Prostate gland (tissue), 2 donors: ENCODE results near the gene OPHN1. TPM values are rescaled to one million over a fixed set of nuclear protein-coding genes. Genes with fewer than 3 reads are reported as not detected.

Source experiments
- DNase-seq: peaks from one replicate; pipeline ENCODE4 v3.0.0-alpha.2; 2019; ENCODE audit warnings: low spot score
- H3K27ac ChIP-seq, 2 donors: fragments of 200-600 bp; sonication (generic); 2 replicates each; pipeline ENCODE4 v1.5.1; 2017 to 2019
- H3K27me3 ChIP-seq: fragments of 200-600 bp; sonication (generic); replicated peaks from 2 replicates; pipeline ENCODE4 v1.5.1; 2019; ENCODE audit not compliant: insufficient read depth
- H3K36me3 ChIP-seq, 2 donors: fragments of 200-600 bp; sonication (generic); 1 replicate in 1 of 2; 2 replicates in 1 of 2; pipeline versions ENCODE4 v1.5.1 to v1.8.1; 2017 to 2019
- H3K4me1 ChIP-seq: fragments of 200-600 bp; sonication (generic); replicated peaks from 2 replicates; pipeline ENCODE4 v1.5.1; 2019
- H3K4me3 ChIP-seq, 2 donors: fragments of 200-600 bp; sonication (generic); 2 replicates each; pipeline ENCODE4 v1.5.1; 2017 to 2019
- H3K9me3 ChIP-seq: fragments of 200-600 bp; sonication (generic); 2 replicates; pipeline ENCODE4 v1.5.1; 2017
- CTCF ChIP-seq, 4 experiments: fragments of 200-600 bp in 2 of 4; fragments of 450-650 bp in 2 of 4; sonication (generic) in 2 of 4; IDR thresholded peaks; 1 replicate in 3 of 4; 2 replicates in 1 of 4; pipeline ENCODE4 v1.5.1; 2016 to 2019; ENCODE audit warnings: antibody characterized with exemption in 4 of 4, mild to moderate bottlenecking in 2 of 4, moderate library complexity in 2 of 4
- POLR2A ChIP-seq: fragments of 450-650 bp; IDR thresholded peaks from one replicate; pipeline ENCODE4 v1.6.1; 2016; ENCODE audit warnings: antibody characterized with exemption, mild to moderate bottlenecking
- POLR2AphosphoS5 ChIP-seq: sonication (generic); formaldehyde crosslinking; IDR thresholded peaks from one replicate; pipeline ENCODE4 v1.6.1; 2017; ENCODE audit warnings: antibody characterized with exemption
- WGBS: methylation state at CpG from one replicate; pipeline ENCODE4 v1.1.5; 2018; 5-methylcytosine and 5-hydroxymethylcytosine counted together
- intact Hi-C: fragments of 100-400 bp; cut with DNase I; formaldehyde crosslinking; loops from one replicate; pipeline ENCODE4 v1.14.2; 2022
- total RNA-seq, 2 donors: library from RNA; depleted of rRNA; stranded (reverse); fragments of >200 nt; gene quantifications; one replicate each; pipeline ENCODE4 v1.1.0, GENCODE V29; 2016

Gene OPHN1
- total RNA-seq, 2 donors from 2014 or later: 18.7 to 26.2 TPM

- Histone ChIP-seq H3K27ac (no peak overlapping the region), H3K27me3 (no peaks in the 10 kb centered on the region), H3K4me3 (no peak overlapping the region), H3K4me1 (no peaks in the 10 kb centered on the region), H3K36me3 (no peaks in the 10 kb centered on the region), H3K9me3 (no peaks in the 10 kb centered on the region)
- intact Hi-C loops: no loop called here
- WGBS: 95% methylated on average over 2 of the region's 2 CpGs
- no peak for DNase-seq
- TF ChIP-seq POLR2A: no peak
- no peak for TF ChIP-seq CTCF (IDR thresholded peaks at IDR 0.05)
- no peak for TF ChIP-seq POLR2AphosphoS5
Observed at GRCh38 chrX:68098431-68098830, 334.9 kb downstream of the OPHN1 start.

DNA sequence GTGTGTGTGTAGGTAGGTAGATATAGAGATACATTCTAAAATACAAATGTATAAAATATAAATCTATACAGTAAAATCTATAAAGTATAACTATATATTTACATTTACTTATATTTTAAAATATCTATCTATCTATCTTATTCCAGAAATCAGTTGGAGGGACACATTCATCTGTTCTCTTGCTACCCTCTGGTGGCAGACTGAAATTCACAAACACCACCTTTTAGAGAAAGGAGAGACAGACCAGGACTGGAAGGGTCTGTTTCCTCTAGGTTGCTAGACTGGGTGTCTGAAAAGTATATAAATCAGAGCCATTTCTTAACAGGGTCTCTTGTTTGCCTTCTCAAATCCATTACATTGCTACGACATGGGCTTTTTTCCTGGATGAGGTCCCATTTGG is 343.0 kb downstream of the OPHN1 start:
- DNase-seq: no peak
- WGBS: 76% methylated on average over 1 of the region's 1 CpG
- Histone ChIP-seq H3K27ac (no peak overlapping the region), H3K36me3 (no peaks in the 10 kb centered on the region), H3K4me3 (no peak overlapping the region), H3K27me3 (no peaks in the 10 kb centered on the region), H3K4me1 (no peaks in the 10 kb centered on the region), H3K9me3 (no peaks in the 10 kb centered on the region)
- TF ChIP-seq POLR2A: no peak
- TF ChIP-seq POLR2AphosphoS5: no peak
- TF ChIP-seq CTCF (IDR thresholded peaks at IDR 0.05): peak in 1 of 4 experiments; percentile 11
- intact Hi-C loops: no loop called here

DNA sequence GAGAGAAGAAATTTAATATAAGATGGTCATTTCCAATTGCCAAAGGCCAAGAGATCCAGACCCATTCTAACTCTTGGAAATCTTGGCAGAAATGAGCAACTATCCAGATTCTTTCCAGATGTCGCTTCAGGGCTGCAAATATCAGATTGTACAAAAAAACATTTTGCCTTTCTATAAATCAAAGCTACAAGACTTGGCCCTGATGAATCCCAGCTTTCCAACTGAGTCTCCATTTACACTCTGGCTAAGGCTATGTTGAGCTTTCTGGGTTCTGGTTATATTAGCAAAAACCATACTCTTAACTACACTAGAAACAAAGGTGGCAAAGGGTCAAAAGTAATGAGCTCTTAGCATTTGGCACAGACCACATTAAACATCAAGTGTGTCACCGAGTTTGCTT is 345.8 kb downstream of the OPHN1 start:
- Histone ChIP-seq H3K4me1 (no peaks in the 10 kb centered on the region), H3K27ac (no peak overlapping the region), H3K9me3 (no peaks in the 10 kb centered on the region), H3K36me3 (no peaks in the 10 kb centered on the region), H3K27me3 (no peaks in the 10 kb centered on the region), H3K4me3 (no peak overlapping the region)
- DNase-seq: no peak
- 41% methylated on average over 2 of the region's 2 CpGs for WGBS
- intact Hi-C loops: loop anchor here (10.0 kb wide), 1 partner anchor 543 kb away; the partner anchor contains the start of gene AR
- TF ChIP-seq POLR2A: no peak
- no peak for TF ChIP-seq CTCF (IDR thresholded peaks at IDR 0.05)
- TF ChIP-seq POLR2AphosphoS5: no peak

- TF ChIP-seq POLR2AphosphoS5 (no peak), POLR2A (no peak), CTCF (IDR thresholded peaks at IDR 0.05) (no peak)
- intact Hi-C loops: loop anchor here (10.0 kb wide), 1 partner anchor 542 kb away; the partner anchor contains the start of gene AR
- DNase-seq: no peak
- Histone ChIP-seq H3K27me3 (no peaks in the 10 kb centered on the region), H3K27ac (no peak overlapping the region), H3K4me1 (no peaks in the 10 kb centered on the region), H3K9me3 (no peaks in the 10 kb centered on the region), H3K36me3 (no peaks in the 10 kb centered on the region), H3K4me3 (no peak overlapping the region)
- 33% methylated on average over 1 of the region's 1 CpG for WGBS
Observed at GRCh38 chrX:68086709-68087108, 346.6 kb downstream of the OPHN1 start.

DNA sequence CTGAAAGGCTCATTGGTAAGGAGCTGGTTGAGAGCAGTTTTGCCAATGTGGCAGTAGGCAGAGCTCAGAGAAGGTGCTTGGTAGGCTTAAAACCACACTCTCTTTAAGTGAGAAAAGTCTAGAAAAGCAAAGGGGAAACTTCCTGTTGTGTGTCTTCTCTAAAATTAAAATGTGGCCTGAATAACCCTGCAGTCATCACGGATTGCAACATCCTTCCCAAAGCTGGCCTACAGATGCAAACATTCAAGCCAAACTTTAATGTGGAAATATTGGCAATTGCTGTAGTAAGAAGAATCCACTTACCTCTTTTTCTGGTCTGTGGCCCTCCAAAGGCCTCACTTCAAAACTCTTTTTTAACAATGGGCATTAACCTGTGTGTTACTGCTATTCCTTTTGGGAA is 348.5 kb downstream of the OPHN1 start:
- Histone ChIP-seq H3K4me1 (no peaks in the 10 kb centered on the region), H3K27ac (no peak overlapping the region), H3K4me3 (no peak overlapping the region), H3K9me3 (no peaks in the 10 kb centered on the region), H3K36me3 (no peaks in the 10 kb centered on the region), H3K27me3 (no peaks in the 10 kb centered on the region)
- no peak for DNase-seq
- no peak for TF ChIP-seq CTCF (IDR thresholded peaks at IDR 0.05)
- no peak for TF ChIP-seq POLR2AphosphoS5
- TF ChIP-seq POLR2A: no peak
- WGBS: 33% methylated on average over 1 of the region's 1 CpG
- intact Hi-C loops: loop anchor here (10.0 kb wide), 1 partner anchor 540 kb away; the partner anchor contains the start of gene AR
